B cell (primary cell): ENCODE results near the gene AMPH. TPM values are rescaled to one million over a fixed set of nuclear protein-coding genes. Genes with fewer than 3 reads are reported as not detected.

Experiments
- ATAC-seq: fragments of 200-7000 bp; cut with Tn5 transposase; one replicate; pipeline ENCODE4 v1.10.0; 2021; ENCODE audit warnings: low read depth, mild to moderate bottlenecking, moderate number of reproducible peaks, moderate library complexity
- CTCF ChIA-PET: fragments of 350-600 bp; sonication (Branson Sonifier 250); formaldehyde crosslinking; loops from one replicate; lab custom pipeline; 2021; ENCODE audit warnings: antibody characterized with exemption, inconsistent platforms; lab: Charles Lee
- POLR2A ChIA-PET: fragments of 350-600 bp; sonication (Branson Sonifier 250); formaldehyde crosslinking; loops from one replicate; lab custom pipeline; 2021; ENCODE audit warnings: antibody characterized with exemption; lab: Charles Lee
- DNase-seq: peaks from one replicate; pipeline ENCODE4 v3.0.0; 2013
- H2AFZ ChIP-seq: 2 replicates; pipeline ENCODE4 v1.6.1; 2012; ENCODE audit warnings: mild to moderate bottlenecking, low read depth, low read length; ENCODE audit not compliant: insufficient read depth, poor library complexity, severe bottlenecking
- H3K27ac ChIP-seq, 2 donors: 1 replicate in 1 of 2; 2 replicates in 1 of 2; pipeline ENCODE4 v1.5.1; 2012 to 2013; ENCODE audit warnings: low read length in 2 of 2, mild to moderate bottlenecking in 2 of 2, moderate library complexity in 1 of 2
- H3K27me3 ChIP-seq, 4 experiments: fragments of 200-600 bp in 1 of 4; sonication (generic) in 1 of 4; replicated peaks in 1 of 4; 1 replicate in 2 of 4; 2 replicates in 2 of 4; pipeline versions ENCODE4 v1.6.1 to v1.7.0; 2013 to 2016; ENCODE audit warnings: low read length in 3 of 4, mild to moderate bottlenecking in 2 of 4, mixed read lengths in 1 of 4, moderate library complexity in 1 of 4; ENCODE audit not compliant: insufficient read depth in 4 of 4, control insufficient read depth in 3 of 4; ENCODE audit errors: control extremely low read depth in 1 of 4
- H3K36me3 ChIP-seq, 2 experiments: replicated peaks in 1 of 2; 1 replicate in 1 of 2; 2 replicates in 1 of 2; pipeline versions ENCODE4 v1.6.1 to v1.7.1; 2013; ENCODE audit warnings: low read length in 1 of 2; ENCODE audit not compliant: insufficient read depth in 2 of 2, control insufficient read depth in 1 of 2; ENCODE audit errors: control extremely low read depth in 1 of 2, extremely low read depth in 1 of 2
- H3K4me1 ChIP-seq, 2 donors: fragments of 200-600 bp in 1 of 2; sonication (generic) in 1 of 2; 1 replicate in 1 of 2; 2 replicates in 1 of 2; pipeline versions ENCODE4 v1.5.1 to v1.6.1; 2013 to 2017; ENCODE audit warnings: low read length in 2 of 2; ENCODE audit not compliant: control insufficient read depth in 2 of 2, insufficient read depth in 2 of 2
- H3K4me2 ChIP-seq: replicated peaks from 2 replicates; pipeline ENCODE3; 2012; ENCODE audit warnings: mild to moderate bottlenecking, low read depth, low read length; ENCODE audit not compliant: poor library complexity, severe bottlenecking
- H3K4me3 ChIP-seq, 5 experiments: fragments of 200-600 bp in 1 of 5; sonication (generic) in 1 of 5; 1 replicate in 3 of 5; 2 replicates in 2 of 5; pipeline versions ENCODE4 v1.5.1 to v1.7.0; 2011 to 2016; ENCODE audit warnings: low read length in 4 of 5, mild to moderate bottlenecking in 4 of 5, low read depth in 2 of 5, control low read depth in 1 of 5, moderate library complexity in 1 of 5; ENCODE audit not compliant: insufficient read depth in 1 of 5; ENCODE audit errors: control extremely low read depth in 1 of 5, extremely low read depth in 1 of 5
- H3K79me2 ChIP-seq: fragments of 200-600 bp; sonication (generic); one replicate; pipeline ENCODE4 v1.6.0; 2016; ENCODE audit warnings: low read length; ENCODE audit not compliant: control insufficient read depth, insufficient read depth
- H3K9ac ChIP-seq: fragments of 200-600 bp; sonication (generic); 2 replicates; pipeline ENCODE4 v1.6.1; 2017; ENCODE audit warnings: mild to moderate bottlenecking, low read length, moderate library complexity
- H3K9me3 ChIP-seq, 3 donors: one replicate each; pipeline versions ENCODE4 v1.6.1 to v1.7.1; 2013; ENCODE audit warnings: low read length in 2 of 3; ENCODE audit not compliant: control insufficient read depth in 2 of 3, insufficient read depth in 1 of 3; ENCODE audit errors: control extremely low read depth in 1 of 3
- H4K20me1 ChIP-seq: 2 replicates; pipeline ENCODE4 v1.6.0; 2012; ENCODE audit warnings: mild to moderate bottlenecking, low read length; ENCODE audit not compliant: insufficient read depth, control insufficient read depth, poor library complexity, severe bottlenecking
- H3K27ac Mint-ChIP-seq: one replicate; pipeline ENCODE4 v1.8.0; 2021; ENCODE audit warnings: mixed read lengths
- H3K27me3 Mint-ChIP-seq: one replicate; pipeline ENCODE4 v1.8.0; 2021; ENCODE audit warnings: mixed read lengths
- H3K4me1 Mint-ChIP-seq: one replicate; pipeline ENCODE4 v1.8.0; 2021; ENCODE audit warnings: mixed read lengths
- H3K4me3 Mint-ChIP-seq: one replicate; pipeline ENCODE4 v1.8.0; 2021; ENCODE audit warnings: mixed read lengths
- H3K9me3 Mint-ChIP-seq: one replicate; pipeline ENCODE4 v1.8.0; 2022; ENCODE audit warnings: mixed read lengths; ENCODE audit not compliant: insufficient read depth
- CTCF ChIP-seq: fragments of 200-600 bp; IDR thresholded peaks from one replicate; pipeline ENCODE4 v1.8.0; 2022; ENCODE audit warnings: antibody characterized with exemption, mild to moderate bottlenecking
- EZH2 ChIP-seq: IDR thresholded peaks from 2 replicates; pipeline ENCODE4 v1.6.1; 2012; ENCODE audit warnings: borderline replicate concordance, low read depth, mild to moderate bottlenecking, moderate library complexity, low read length; ENCODE audit not compliant: insufficient read depth, poor library complexity, severe bottlenecking
- WGBS: methylation state at CpG from one replicate; pipeline ENCODE4 v1.1.5; 2013; ENCODE audit warnings: missing lambda C conversion rate; ENCODE audit not compliant: insufficient coverage; 5-methylcytosine and 5-hydroxymethylcytosine counted together
- intact Hi-C: fragments of 100-400 bp; cut with micrococcal nuclease; formaldehyde crosslinking; loops from one replicate; pipeline ENCODE4 v1.10.0; 2022
- polyA plus RNA-seq: library from polyadenylated mRNA; depleted of rRNA; stranded (reverse); fragments of >200 nt; gene quantifications from 2 replicates; pipeline ENCODE4 v1.2.3, GENCODE V29; 2012
- total RNA-seq, 2 donors: library from RNA; stranded (reverse); fragments of 120-200 nt in 1 of 2; gene quantifications; 1 replicate in 1 of 2; 2 replicates in 1 of 2; pipeline versions ENCODE4 v1.2.3 to v1.2.4, GENCODE V29; 2013 to 2022

AMPH gene
- total and polyA plus RNA-seq, 2 donors (not counting 1 experiment from before 2014, with no cell fraction given), result not detected

DNA sequence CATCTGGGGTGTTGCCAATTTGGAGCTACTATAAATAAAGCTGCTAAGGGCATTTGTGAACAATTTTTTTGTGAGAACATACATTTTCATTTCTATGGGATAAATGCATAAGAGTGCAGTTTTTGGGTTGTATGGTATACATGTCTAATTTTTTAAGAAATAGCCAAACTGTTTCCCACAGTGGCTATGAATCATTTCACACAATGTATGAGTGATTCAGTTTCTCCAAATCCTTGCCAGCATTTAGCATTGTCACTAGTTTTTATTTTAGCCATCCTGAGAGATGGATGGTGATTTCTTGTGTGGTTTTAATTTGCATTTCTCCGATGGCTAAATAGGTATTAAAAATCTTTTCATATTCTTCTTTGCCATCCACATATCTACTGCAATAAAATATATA is 105.3 kb downstream of the AMPH start:
- intact Hi-C loops, result no loop called here
- Histone ChIP-seq H3K79me2 (no peaks in the 10 kb centered on the region), H2AFZ (no peak overlapping the region), H3K27me3 (no peaks in the 10 kb centered on the region), H3K4me1 (peaks cover 0 to 3% of the 10 kb centered on the region in 2 donors), H4K20me1 (no peaks in the 10 kb centered on the region), H3K36me3 (no peaks in the 10 kb centered on the region), H3K27ac (no peak overlapping the region), H3K9me3 (no peaks in the 10 kb centered on the region), H3K4me3 (no peak overlapping the region), H3K9ac (no peak overlapping the region), H3K4me2 (no peak overlapping the region)
- peaks cover 5% of the 10 kb centered on the region for H3K4me1 Mint-ChIP-seq
- WGBS, result no CpG with 5 or more reads among the region's 1 CpG
- DNase-seq (no peak), ATAC-seq (no peak)
- H3K27me3 Mint-ChIP-seq, result peaks cover 10% of the 10 kb centered on the region
- CTCF ChIA-PET, result no interaction called here
- no peak overlapping the region for H3K4me3 Mint-ChIP-seq
- TF ChIP-seq CTCF, result no peak
- TF ChIP-seq EZH2, result no peak
- POLR2A ChIA-PET, result no interaction called here
- H3K9me3 Mint-ChIP-seq, result no peaks in the 10 kb centered on the region
- H3K27ac Mint-ChIP-seq, result no peak overlapping the region

DNA sequence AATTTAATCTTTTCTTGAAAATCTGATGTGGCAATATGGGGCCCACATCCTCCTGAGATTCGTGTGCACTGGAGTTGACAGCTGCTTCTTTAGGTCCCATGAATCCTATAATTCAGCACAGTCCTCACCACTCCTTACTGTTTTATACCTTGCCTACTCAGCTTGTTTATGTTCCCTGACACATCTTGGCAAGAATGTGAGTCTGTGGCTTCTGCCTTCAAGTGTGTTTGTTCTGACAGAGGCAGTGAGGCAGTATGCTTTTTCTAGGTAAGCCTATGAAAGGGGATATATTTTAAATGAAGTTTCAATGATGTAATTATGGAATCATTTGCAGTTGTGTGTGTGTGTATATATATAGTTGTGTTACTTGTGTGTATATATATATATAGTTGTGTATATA is 106.4 kb downstream of the AMPH start:
- H3K27me3 Mint-ChIP-seq, result peaks cover 13% of the 10 kb centered on the region
- H3K4me1 Mint-ChIP-seq, result no peaks in the 10 kb centered on the region
- no peak for ATAC-seq
- H3K9me3 ChIP-seq, result no peaks in the 10 kb centered on the region
- H3K27ac Mint-ChIP-seq, result no peak overlapping the region
- H3K9me3 Mint-ChIP-seq, result no peaks in the 10 kb centered on the region
- H3K4me2 ChIP-seq, result no peak overlapping the region
- no peaks in the 10 kb centered on the region for H4K20me1 ChIP-seq
- H3K79me2 ChIP-seq, result no peaks in the 10 kb centered on the region
- CTCF ChIA-PET, result no interaction called here
- H3K4me1 ChIP-seq, result no peaks in the 10 kb centered on the region
- POLR2A ChIA-PET, result no interaction called here
- no peak for DNase-seq
- no peak overlapping the region for H3K27ac ChIP-seq
- no peak overlapping the region for H3K9ac ChIP-seq
- no CpG with 5 or more reads among the region's 1 CpG for WGBS
- TF ChIP-seq EZH2 (no peak), CTCF (no peak)
- H3K4me3 ChIP-seq, result no peak overlapping the region
- no peaks in the 10 kb centered on the region for H3K27me3 ChIP-seq
- intact Hi-C loops, result no loop called here
- H2AFZ ChIP-seq, result no peak overlapping the region
- no peak overlapping the region for H3K4me3 Mint-ChIP-seq
- H3K36me3 ChIP-seq, result no peaks in the 10 kb centered on the region
